ENCODE data around the gene MAEA.
A peak's percentile ranks its signal among the peaks of the same experiment; 100 is the strongest.

The MAEA gene

GRCh38 chr4:1353186-1354055, 63.7 kb downstream of the MAEA start:
- DNase-seq (no peak), ATAC-seq (no peak)

DNA sequence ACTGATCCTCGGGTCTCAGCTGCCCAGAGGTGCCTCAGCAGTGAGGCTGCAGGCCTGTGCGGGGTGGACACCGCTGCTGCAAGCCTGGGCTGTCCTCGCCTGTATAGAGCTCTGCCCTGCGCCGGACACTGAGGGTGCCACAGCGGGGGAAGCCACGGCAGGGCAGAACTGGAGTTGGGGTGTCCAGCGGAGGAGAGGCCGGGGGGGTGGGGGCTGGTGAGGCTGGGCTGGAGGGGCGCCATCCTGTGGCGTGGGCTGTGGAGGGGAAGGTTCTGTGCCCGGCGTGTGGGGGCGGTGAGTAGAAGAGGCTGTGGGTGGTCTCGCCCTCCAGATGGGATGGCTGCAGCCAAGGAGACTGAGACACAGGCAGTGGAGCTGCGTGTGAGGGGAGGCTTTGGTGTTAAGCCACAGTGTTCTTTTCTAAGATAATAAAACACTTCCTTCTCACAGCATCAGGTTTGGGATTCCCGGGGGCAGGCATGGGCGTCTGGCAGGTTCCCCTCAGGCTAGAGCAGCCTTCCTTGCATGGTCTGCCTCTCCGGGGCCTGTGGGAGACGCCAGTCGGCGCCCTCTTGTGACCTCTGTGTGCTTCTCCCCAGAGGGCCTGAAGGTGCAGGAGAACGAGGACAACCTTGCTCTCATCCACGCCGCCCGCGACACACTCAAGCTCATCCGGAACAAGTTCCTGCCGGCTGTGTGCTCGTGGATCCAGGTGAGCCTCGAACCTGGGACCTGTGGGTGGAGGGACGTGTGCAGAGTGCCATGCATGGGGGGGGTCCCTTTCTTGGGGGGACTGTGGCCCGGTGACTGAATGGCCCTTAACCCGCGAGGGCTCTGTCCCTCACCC, 64.7 kb downstream of the MAEA start:
- DNase-seq = no peak
- no peak for ATAC-seq

DNA sequence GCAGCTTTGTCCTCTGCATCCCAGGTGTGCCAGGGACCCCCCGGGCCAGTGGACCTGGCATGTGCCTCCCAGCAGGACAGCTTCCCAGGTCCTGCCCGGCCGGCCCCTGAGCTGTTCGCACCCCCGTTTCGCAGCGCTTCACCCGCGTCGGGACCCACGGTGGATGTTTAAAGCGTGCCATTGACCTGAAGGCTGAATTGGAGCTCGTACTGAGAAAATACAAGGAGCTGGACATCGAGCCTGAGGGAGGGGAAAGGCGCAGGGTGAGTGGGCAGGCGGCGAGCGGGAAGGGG, 65.2 kb downstream of the MAEA start:
- no peak for DNase-seq
- ATAC-seq = no peak

DNA sequence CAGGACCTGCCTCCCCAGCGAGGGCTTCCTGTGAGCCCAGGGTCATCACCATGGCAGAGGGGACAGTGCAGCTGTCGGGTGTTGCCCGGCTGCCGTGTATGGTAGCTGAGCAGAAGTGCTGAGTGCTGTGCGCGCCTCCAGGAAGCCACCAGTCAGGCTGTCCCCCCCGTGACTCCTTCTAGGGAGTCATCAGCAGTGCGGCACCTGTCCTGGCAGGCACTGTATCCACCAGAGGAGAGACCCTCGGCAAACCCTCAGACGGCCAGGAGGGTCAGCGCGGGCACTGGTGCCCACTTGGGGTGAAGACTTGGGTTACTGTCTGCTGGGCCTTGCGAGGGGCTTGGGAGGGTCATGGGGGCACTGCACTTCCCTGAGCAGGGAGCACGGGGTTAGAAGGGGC, 65.7 kb downstream of the MAEA start:
- ATAC-seq (no peak), DNase-seq (no peak)

DNA sequence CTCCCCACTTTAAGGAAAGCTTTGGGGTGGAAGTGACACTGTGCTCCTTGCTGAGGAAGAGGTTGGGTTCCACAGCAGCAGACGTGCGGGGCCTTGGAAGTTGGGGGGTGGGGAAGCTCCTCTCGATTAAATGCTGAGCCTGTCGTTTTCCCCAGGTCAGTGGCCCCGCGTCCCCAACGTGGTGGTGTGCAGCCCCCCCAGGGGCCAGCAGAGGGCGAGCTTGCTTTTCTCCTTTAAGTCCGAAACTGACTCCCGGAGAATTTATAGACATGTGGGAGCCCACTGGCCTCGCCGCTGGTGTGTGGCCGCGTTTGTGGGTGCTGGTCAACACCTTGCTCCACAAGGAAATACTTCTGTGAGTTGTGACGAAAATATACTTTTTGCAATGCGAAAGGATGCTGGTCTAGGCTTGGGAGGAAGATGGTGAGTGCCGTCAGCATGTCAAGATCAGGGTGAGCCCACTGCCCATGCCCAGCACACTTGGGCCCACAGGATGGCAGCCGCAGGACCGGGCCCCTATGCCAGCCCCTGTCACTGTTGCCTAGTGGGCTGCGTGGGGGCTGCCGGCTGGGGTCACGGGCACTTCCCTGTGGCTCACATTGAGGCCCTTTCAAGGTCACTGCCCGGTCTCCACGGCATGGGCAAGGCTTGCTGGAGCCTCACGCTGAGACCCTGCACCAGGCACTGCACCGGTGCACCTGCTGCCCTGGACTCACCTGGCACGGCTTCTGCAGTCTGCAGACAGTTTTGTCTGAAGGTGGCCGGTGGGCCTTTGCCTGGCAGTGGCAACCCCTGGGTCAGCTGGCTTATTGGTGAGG, 66.7 kb downstream of the MAEA start:
- no peak for ATAC-seq
- peak; percentile 66 for DNase-seq

DNA sequence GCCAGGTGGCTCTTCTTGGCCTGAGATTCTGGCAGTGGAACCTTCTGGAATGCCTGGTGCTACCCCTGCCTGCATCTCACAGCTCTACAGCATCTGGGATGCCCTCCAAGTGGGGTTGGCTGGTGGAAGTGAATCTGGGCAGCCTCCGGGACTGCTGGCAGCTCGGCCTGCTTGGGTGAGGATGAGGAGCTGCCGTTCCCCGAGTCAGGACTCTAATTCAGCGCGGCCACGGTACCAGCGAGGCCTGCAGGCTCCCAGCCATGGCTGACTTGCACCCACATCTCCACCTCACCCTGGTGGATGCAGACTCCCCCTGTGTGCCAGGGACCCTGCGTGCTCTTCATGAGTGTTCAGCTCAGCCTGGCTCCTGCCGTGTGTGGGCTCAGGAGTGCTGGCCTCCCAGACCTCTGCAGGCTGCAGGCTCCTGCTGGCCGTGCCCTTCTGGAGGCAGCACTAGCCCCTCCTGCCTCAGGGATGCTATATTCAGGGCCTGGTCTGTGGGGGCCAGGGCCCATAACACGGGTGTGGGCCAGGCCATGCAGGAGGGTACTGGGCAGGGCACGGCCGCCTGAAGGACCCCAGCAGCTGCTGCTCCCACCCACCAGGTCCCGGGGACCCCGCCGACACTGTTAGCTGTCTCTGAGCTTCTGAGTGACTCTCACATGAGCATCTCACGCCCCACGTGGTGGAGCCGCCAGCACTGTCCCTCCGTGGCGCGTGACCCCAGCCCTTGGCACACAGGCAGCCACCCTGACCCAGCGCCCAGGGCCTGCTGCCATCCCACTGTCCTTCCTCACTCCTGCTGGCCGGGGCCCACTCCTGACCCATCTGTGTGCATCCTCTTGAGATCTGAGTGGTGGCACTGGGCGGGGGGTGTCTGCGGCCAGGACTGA, 67.9 kb downstream of the MAEA start:
- DNase-seq = no peak
- ATAC-seq = no peak

GRCh38 chr4:1358421-1359143, 68.9 kb downstream of the MAEA start:
- ATAC-seq = no peak

GRCh38 chr4:1359144-1359501, 69.4 kb downstream of the MAEA start:
- DNase-seq (no peak), ATAC-seq (no peak)

More at GRCh38 chr4:1358421-1359143, 68.9 kb downstream of the MAEA start:
- DNase-seq = no peak

- DNase-seq = no peak
- ATAC-seq = no peak
Measured at GRCh38 chr4:1359976-1360375, 70.3 kb downstream of the MAEA start.

DNA sequence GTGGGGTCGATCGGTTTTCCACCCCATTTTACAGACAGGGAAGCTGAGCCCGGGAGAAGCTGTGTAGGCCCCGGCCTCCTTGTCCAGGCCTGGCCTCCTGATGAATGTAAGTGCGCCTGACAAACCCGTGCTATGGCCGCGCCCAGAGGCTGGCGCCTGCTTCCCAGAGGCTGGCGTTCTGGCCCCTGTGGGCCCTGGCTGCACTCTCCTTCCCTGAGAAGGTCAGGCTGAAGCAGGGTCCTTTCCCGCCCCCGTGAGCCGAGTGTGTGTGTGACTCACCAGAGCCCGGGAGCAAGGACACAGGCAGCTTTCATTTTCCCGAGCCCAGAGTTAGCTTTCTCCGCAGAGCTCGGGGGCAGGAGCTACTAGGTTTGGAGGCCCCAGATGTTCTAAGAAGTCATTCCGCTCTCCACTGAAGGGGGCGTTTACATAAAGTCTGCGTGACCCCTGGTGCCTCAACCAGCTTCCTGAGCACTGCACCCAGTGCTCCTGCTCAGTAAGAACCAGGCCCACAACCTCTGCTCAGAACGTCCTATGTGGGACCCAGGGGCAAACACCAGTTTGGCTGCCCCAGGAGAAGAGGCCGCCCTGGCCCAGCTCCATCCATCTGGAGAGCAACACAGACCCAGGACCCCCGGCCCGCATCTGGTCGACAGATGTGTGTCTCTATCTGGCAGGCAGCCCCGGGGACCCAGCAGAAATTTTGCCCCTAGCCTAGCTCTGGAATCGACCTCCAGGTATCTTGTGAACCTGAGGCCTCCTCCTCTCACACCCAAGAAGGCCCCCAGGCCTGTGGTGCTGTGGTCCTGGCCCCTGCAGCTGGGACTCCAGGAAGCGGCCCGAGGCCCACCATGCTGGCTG, 71.0 kb downstream of the MAEA start:
- ATAC-seq = no peak
- no peak for DNase-seq

DNA sequence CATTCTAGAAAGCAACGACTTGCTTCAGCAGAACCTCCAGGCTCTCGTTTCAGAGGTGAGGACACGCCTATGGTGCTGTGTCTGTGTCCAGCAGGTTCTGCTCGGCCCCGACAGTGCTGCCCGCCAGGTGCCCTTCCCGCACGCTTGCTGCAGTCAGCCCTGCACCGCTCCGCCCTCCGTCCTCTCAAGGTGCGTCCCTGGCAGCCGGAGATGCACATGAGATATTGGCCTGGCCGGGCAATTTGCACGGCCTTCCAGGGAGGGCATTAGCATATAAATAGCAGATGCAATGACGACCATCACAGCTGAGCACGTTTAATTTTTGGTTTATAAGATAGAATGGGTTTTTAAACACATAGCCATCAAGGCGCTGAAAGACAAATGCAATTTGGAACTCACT, 71.7 kb downstream of the MAEA start:
- ATAC-seq = no peak

GRCh38 chr4:1362046-1362445, 72.4 kb downstream of the MAEA start:
- ATAC-seq (no peak), DNase-seq (no peak)

More for the DNA sequence above, 71.7 kb downstream of the MAEA start:
- DNase-seq = no peak

- no peak for ATAC-seq
- no peak for DNase-seq
Measured at GRCh38 chr4:1362521-1362920, 72.8 kb downstream of the MAEA start.

DNA sequence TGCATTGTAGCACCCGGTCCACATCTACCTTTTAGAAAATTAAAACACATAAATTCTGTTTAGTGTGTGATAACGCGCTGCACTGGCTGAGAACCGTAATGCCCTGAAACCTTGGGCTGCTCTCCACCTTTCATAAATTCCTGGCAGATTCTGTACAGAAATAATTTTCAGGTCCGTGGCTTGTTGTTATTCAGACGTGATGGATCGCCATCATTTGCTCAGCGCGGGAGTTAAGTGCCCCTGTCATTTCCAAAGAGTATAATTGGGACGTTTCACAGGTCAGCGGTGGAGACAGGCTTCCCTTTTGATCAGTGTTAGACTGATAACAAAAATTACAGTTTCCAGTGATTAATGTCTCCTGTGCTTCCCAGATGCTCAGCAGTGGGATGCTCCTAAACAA, 73.8 kb downstream of the MAEA start:
- DNase-seq = no peak
- no peak for ATAC-seq

DNA sequence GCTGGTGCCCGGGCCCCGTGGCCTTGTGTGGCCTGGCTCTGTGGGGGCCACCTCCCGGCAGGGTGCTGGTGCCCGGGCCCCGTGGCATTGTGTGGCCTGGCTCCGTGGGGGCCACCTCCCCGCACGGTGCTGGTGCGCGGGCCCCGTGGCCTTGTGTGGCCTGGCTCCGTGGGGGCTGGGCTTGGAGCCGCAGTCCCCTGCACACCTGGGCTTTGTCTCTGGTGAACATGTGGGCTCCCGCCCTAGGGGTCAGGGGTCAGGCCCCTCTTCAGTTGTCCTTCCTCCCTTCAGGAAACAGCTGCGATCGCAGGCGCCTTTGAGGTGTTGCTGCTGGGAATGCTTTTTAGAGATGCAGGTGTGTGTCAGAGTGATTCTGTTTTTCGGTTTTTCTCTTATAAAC, 74.5 kb downstream of the MAEA start:
- DNase-seq = no peak
- no peak for ATAC-seq

- DNase-seq = no peak
Measured at GRCh38 chr4:1364748-1365147, 75.1 kb downstream of the MAEA start.

GRCh38 chr4:1365271-1366178, 75.8 kb downstream of the MAEA start:
- DNase-seq (no peak), ATAC-seq (no peak)

More at GRCh38 chr4:1364748-1365147, 75.1 kb downstream of the MAEA start:
- ATAC-seq = no peak

GRCh38 chr4:1366371-1367229, 76.9 kb downstream of the MAEA start:
- no peak for DNase-seq

More at GRCh38 chr4:1366371-1367229, 76.9 kb downstream of the MAEA start:
- no peak for ATAC-seq

All from stimulated activated naive CD8-positive, alpha-beta T cell treated with anti-CD3 and anti-CD28 coated beads, Interleukin-15, Interleukin-2, amounts not matched to agents 100 U/mL and 50 U/mL, for 24 hours (primary cell).